Type B pancreatic cell (in vitro differentiated cells): ENCODE measurements around the gene NDEL1. TPM values are rescaled to one million over a fixed set of nuclear protein-coding genes. Genes with fewer than 3 reads are reported as not detected.

Experiments
- DNase-seq: peaks from one replicate; pipeline ENCODE4 v3.0.0; 2021; ENCODE audit warnings: mixed read lengths; ENCODE audit not compliant: unreplicated experiment; ENCODE audit errors: extremely low spot score
- H3K27ac Mint-ChIP-seq: 2 replicates; pipeline ENCODE4 v1.8.0; 2021; ENCODE audit warnings: mild to moderate bottlenecking, mixed read lengths
- H3K27me3 Mint-ChIP-seq: 2 replicates; pipeline ENCODE4 v1.8.0; 2021; ENCODE audit warnings: mixed read lengths
- H3K36me3 Mint-ChIP-seq: 2 replicates; pipeline ENCODE4 v1.8.0; 2021; ENCODE audit warnings: mixed read lengths
- H3K4me1 Mint-ChIP-seq: one replicate; pipeline ENCODE4 v1.8.0; 2021; ENCODE audit warnings: mixed read lengths; ENCODE audit not compliant: unreplicated experiment
- H3K4me3 Mint-ChIP-seq: 2 replicates; pipeline ENCODE4 v1.8.0; 2021; ENCODE audit warnings: mild to moderate bottlenecking, mixed read lengths
- H3K9me3 Mint-ChIP-seq: 2 replicates; pipeline ENCODE4 v1.8.0; 2021; ENCODE audit warnings: mixed read lengths
- total RNA-seq: library from RNA; stranded (reverse); gene quantifications from 2 replicates; pipeline ENCODE4 v1.2.1, GENCODE V29; 2021; ENCODE audit warnings: low replicate concordance
- TF ChIP-seq, protein P1 (sequence below): fragments of 200-600 bp; sonication (generic); conservative IDR thresholded peaks from 2 replicates; pipeline ENCODE4 v1.5.0; 2021; ENCODE audit warnings: antibody characterized with exemption, mild to moderate bottlenecking

NDEL1 gene
- total RNA-seq, 1 donor from 2014 or later: 51.4 TPM

DNA sequence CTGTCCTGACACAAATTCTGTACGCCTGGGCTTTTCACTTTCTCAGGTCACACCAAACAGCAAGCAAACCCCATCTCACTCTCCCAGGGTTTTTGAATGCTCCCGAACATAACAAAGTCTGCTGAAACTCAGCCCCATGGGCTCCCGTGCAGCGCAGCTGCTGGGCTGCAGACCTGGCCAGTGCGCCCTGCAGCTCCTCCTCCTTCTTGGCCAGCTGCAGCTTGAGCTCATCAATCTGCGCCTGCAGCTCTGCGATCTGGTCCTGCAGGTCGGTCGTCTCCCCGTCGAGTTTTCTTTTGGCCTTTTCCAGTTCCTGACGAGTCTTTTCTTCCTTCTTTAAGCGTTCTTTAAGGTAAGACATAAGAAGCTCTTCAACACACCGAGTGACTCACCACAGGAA lies 70.5 kb downstream of the NDEL1 start:
- peaks cover 34% of the 10 kb centered on the region for H3K36me3 Mint-ChIP-seq
- no peaks in the 10 kb centered on the region for H3K9me3 Mint-ChIP-seq
- peak overlapping the region; percentile 48 for H3K27ac Mint-ChIP-seq
- DNase-seq: no peak
- H3K4me1 Mint-ChIP-seq: no peaks in the 10 kb centered on the region
- H3K4me3 Mint-ChIP-seq: peak overlapping the region; percentile 8
- TF ChIP-seq, protein P1, sequence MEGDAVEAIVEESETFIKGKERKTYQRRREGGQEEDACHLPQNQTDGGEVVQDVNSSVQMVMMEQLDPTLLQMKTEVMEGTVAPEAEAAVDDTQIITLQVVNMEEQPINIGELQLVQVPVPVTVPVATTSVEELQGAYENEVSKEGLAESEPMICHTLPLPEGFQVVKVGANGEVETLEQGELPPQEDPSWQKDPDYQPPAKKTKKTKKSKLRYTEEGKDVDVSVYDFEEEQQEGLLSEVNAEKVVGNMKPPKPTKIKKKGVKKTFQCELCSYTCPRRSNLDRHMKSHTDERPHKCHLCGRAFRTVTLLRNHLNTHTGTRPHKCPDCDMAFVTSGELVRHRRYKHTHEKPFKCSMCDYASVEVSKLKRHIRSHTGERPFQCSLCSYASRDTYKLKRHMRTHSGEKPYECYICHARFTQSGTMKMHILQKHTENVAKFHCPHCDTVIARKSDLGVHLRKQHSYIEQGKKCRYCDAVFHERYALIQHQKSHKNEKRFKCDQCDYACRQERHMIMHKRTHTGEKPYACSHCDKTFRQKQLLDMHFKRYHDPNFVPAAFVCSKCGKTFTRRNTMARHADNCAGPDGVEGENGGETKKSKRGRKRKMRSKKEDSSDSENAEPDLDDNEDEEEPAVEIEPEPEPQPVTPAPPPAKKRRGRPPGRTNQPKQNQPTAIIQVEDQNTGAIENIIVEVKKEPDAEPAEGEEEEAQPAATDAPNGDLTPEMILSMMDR: no peak
- no peaks in the 10 kb centered on the region for H3K27me3 Mint-ChIP-seq

DNA sequence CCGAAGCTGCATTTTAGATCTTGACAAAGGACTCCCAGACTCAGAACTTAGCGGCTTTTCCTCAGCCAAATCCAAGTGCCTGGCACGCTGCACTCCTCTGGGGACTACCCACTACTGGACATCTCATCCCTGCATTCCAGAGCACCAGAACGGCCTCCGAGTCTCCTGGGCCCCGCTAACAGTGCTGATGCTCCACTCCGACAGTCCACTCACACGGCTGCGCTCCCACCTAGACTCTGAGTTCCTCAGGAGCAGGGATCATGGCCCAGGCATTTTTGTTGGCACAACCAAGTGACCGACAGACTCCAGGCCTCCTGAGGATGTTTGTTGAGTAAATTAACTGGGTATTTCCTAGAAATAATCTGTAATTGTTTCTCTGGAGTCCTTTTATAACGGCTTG lies 79.1 kb downstream of the NDEL1 start:
- H3K27ac Mint-ChIP-seq: peak overlapping the region; percentile 44
- no peak for DNase-seq
- no peak overlapping the region for H3K4me3 Mint-ChIP-seq
- no peaks in the 10 kb centered on the region for H3K9me3 Mint-ChIP-seq
- no peaks in the 10 kb centered on the region for H3K27me3 Mint-ChIP-seq
- peaks cover 51% of the 10 kb centered on the region for H3K36me3 Mint-ChIP-seq
- H3K4me1 Mint-ChIP-seq: no peaks in the 10 kb centered on the region
- TF ChIP-seq, protein P1: no peak

Other genes starting within 250 kb of the NDEL1 start
- 4.8 and 6.9 TPM in 2 replicates for gene BORCS6, start 245.7 kb upstream of the NDEL1 start, total RNA-seq
- gene AURKB, start 225.3 kb upstream of the NDEL1 start, total RNA-seq: 35.0 and 108 TPM in 2 replicates
- 42.6 and 43.1 TPM in 2 replicates for gene CTC1, start 187.8 kb upstream of the NDEL1 start, total RNA-seq
- 54.5 and 117 TPM in 2 replicates for gene PFAS, start 186.6 kb upstream of the NDEL1 start, total RNA-seq
- 21.9 and 30.9 TPM in 2 replicates for gene RANGRF, start 147.2 kb upstream of the NDEL1 start, total RNA-seq
- gene SLC25A35, start 140.5 kb upstream of the NDEL1 start, total RNA-seq: 4.0 and 5.6 TPM in 2 replicates
- gene ARHGEF15, start 125.6 kb upstream of the NDEL1 start, total RNA-seq: 0.24 TPM in 1 of 2 replicates, not detected in the other
- gene ODF4, start 96.0 kb upstream of the NDEL1 start, total RNA-seq: not detected in 2 replicates
- 2,046 and 2,187 TPM in 2 replicates for gene RPL26, start 52.7 kb upstream of the NDEL1 start, total RNA-seq
- 0.24 and 1.1 TPM in 2 replicates for gene RNF222, start 38.1 kb upstream of the NDEL1 start, total RNA-seq
- gene MYH10, start 194.8 kb downstream of the NDEL1 start, total RNA-seq: 135 and 254 TPM in 2 replicates